ENCODE measurements around the gene MAP6D1.

DNA sequence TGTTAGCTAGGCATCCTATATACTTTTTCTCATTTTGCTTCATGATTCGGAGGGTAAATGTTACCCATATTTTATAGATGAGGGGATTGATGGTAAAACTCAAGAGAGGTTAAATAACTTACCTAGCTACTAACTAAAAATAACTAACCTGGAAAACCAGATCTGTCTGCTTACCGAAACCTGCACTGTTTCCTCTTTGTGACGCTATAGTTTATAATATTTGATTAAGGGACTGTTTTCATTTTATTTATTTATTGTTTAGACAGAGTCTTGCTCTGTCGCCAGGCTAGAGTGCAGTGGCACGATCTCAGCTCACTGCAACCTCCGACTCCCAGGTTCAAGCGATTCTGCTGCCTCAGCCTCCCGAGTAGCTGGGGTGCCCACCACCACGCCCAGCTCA lies 55.9 kb downstream of the MAP6D1 start:
- TF ChIP-seq CTCF (tag by site-specific recombination; IDR thresholded peaks at IDR 0.05) (no peak), SETDB1 (IDR thresholded peaks at IDR 0.05; ENCODE audit: insufficient read length, low read length) (no peak), ZNF560 (tag by site-specific recombination; IDR thresholded peaks at IDR 0.05; ENCODE audit: borderline replicate concordance) (no peak), ZNF146 (tag by site-specific recombination; IDR thresholded peaks at IDR 0.05) (no peak), ZNF600 (tag by site-specific recombination; IDR thresholded peaks at IDR 0.05) (no peak), ZNF521 (tag by site-specific recombination; IDR thresholded peaks at IDR 0.05) (no peak)
- TF ChIP-seq, protein P1, sequence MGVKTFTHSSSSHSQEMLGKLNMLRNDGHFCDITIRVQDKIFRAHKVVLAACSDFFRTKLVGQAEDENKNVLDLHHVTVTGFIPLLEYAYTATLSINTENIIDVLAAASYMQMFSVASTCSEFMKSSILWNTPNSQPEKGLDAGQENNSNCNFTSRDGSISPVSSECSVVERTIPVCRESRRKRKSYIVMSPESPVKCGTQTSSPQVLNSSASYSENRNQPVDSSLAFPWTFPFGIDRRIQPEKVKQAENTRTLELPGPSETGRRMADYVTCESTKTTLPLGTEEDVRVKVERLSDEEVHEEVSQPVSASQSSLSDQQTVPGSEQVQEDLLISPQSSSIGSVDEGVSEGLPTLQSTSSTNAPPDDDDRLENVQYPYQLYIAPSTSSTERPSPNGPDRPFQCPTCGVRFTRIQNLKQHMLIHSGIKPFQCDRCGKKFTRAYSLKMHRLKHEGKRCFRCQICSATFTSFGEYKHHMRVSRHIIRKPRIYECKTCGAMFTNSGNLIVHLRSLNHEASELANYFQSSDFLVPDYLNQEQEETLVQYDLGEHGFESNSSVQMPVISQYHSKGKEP (tag by site-specific recombination; IDR thresholded peaks at IDR 0.05), result no peak

Measured in HEK293 (cell line).